Neural crest cell (in vitro differentiated cells): ENCODE results near the gene GRPR. TPM values are rescaled to one million over a fixed set of nuclear protein-coding genes. Genes with fewer than 3 reads are reported as not detected.

Experiments used
- DNase-seq: peaks from one replicate; pipeline ENCODE4 v3.0.0; 2021; ENCODE audit warnings: low read depth, mixed read lengths, low spot score
- H3K27ac Mint-ChIP-seq: one replicate; pipeline ENCODE4 v1.8.0; 2021; ENCODE audit warnings: mild to moderate bottlenecking, mixed read lengths; ENCODE audit not compliant: unreplicated experiment
- H3K27me3 Mint-ChIP-seq: 2 replicates; pipeline ENCODE4 v1.8.0; 2021; ENCODE audit warnings: low read depth, mild to moderate bottlenecking, mixed read lengths
- H3K36me3 Mint-ChIP-seq: 2 replicates; pipeline ENCODE4 v1.8.0; 2021; ENCODE audit warnings: low read depth, mild to moderate bottlenecking, mixed read lengths
- H3K4me1 Mint-ChIP-seq: 2 replicates; pipeline ENCODE4 v1.8.0; 2021; ENCODE audit warnings: mixed read lengths
- H3K4me3 Mint-ChIP-seq: one replicate; pipeline ENCODE4 v1.8.0; 2021; ENCODE audit warnings: mild to moderate bottlenecking, mixed read lengths
- H3K9me3 Mint-ChIP-seq: 2 replicates; pipeline ENCODE4 v1.8.0; 2021; ENCODE audit warnings: mixed read lengths
- total RNA-seq: library from RNA; stranded (reverse); gene quantifications from 2 replicates; pipeline ENCODE4 v1.2.1, GENCODE V29; 2021
- TF ChIP-seq, protein P1 (sequence below): fragments of 200-600 bp; sonication (generic); conservative IDR thresholded peaks from 2 replicates; pipeline ENCODE4 v1.5.0; 2021; ENCODE audit warnings: antibody characterized with exemption, mild to moderate bottlenecking

The GRPR gene
- total RNA-seq, 1 donor from 2014 or later: 0.68 TPM

- Mint-ChIP-seq H3K4me1 (peaks cover 10% of the 10 kb centered on the region), H3K9me3 (no peaks in the 10 kb centered on the region), H3K27ac (peak overlapping the region; percentile 38), H3K4me3 (no peak overlapping the region), H3K36me3 (no peaks in the 10 kb centered on the region), H3K27me3 (peaks cover 15% of the 10 kb centered on the region)
- TF ChIP-seq, protein P1, sequence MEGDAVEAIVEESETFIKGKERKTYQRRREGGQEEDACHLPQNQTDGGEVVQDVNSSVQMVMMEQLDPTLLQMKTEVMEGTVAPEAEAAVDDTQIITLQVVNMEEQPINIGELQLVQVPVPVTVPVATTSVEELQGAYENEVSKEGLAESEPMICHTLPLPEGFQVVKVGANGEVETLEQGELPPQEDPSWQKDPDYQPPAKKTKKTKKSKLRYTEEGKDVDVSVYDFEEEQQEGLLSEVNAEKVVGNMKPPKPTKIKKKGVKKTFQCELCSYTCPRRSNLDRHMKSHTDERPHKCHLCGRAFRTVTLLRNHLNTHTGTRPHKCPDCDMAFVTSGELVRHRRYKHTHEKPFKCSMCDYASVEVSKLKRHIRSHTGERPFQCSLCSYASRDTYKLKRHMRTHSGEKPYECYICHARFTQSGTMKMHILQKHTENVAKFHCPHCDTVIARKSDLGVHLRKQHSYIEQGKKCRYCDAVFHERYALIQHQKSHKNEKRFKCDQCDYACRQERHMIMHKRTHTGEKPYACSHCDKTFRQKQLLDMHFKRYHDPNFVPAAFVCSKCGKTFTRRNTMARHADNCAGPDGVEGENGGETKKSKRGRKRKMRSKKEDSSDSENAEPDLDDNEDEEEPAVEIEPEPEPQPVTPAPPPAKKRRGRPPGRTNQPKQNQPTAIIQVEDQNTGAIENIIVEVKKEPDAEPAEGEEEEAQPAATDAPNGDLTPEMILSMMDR: no peak
- DNase-seq: no peak
Observed at GRCh38 chrX:16187024-16187760, 63.8 kb downstream of the GRPR start.

GRCh38 chrX:16188687-16189086, 65.3 kb downstream of the GRPR start:
- Mint-ChIP-seq H3K36me3 (no peaks in the 10 kb centered on the region), H3K27ac (no peak overlapping the region), H3K9me3 (no peaks in the 10 kb centered on the region), H3K4me1 (peaks cover 10% of the 10 kb centered on the region), H3K27me3 (peaks cover 4% of the 10 kb centered on the region), H3K4me3 (no peak overlapping the region)
- DNase-seq: no peak
- TF ChIP-seq, protein P1: no peak

DNA sequence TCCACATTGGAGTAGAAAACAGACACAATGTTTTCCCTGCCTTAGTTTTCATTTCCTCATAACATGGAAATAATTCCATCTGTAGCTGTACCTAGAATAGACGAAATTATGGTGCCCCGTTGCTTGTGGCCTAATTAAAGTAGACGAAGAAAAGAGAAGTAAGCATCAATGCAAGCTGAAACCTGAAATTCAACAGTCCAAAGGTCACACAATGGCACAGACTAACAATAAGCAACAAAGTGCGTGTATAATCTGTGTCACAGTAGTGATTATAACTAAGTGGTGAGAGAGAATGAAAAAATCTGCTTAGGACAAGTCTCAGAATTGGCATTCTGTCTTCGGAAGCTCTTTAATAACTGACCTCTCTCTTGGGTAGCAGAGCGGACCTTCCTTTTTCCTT, 68.2 kb downstream of the GRPR start:
- Mint-ChIP-seq H3K36me3 (no peaks in the 10 kb centered on the region), H3K27me3 (no peaks in the 10 kb centered on the region), H3K4me1 (no peaks in the 10 kb centered on the region), H3K4me3 (no peak overlapping the region), H3K9me3 (no peaks in the 10 kb centered on the region), H3K27ac (no peak overlapping the region)
- TF ChIP-seq, protein P1: no peak
- DNase-seq: no peak

DNA sequence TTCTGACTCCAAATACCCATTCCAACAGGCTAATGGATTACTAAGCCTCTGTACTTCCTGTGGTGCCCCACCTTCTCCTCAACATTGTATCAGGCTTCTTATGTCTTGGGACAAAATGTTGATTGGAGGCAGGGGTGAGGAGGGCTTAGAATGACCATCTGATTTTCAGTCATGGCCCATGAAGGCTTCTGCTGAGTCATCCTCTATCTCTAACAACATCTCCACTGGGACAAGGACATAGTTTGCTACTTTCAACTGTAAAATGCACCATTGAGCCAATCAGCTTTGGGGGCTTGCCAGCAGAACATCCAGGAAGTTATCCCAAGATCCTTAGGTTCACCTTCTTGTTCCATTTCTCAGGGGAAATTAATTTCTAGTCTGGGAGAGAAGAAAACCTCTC, 73.5 kb downstream of the GRPR start:
- Mint-ChIP-seq H3K9me3 (no peaks in the 10 kb centered on the region), H3K4me3 (no peak overlapping the region), H3K36me3 (no peaks in the 10 kb centered on the region), H3K27me3 (no peaks in the 10 kb centered on the region), H3K4me1 (peaks cover 4% of the 10 kb centered on the region), H3K27ac (no peak overlapping the region)
- TF ChIP-seq, protein P1: no peak
- no peak for DNase-seq

DNA sequence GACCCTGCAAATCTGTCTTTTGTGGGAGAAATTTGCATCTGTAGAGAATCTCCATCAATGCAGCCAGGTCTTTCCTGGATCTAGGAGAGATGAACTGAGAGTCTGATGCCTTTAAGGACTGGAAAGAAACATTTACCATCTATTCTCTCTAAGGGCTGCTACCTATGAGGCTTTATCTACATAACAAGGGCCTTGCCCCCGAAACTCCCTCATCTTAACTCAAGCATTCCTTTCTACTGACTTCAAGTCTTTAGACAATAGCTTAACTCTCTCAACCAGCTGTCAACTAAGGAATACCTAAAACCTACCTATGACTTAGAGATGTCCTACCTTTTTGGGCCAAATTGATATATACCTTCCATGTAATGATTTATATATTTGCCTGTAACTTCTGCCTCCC, 76.0 kb downstream of the GRPR start:
- Mint-ChIP-seq H3K4me3 (no peak overlapping the region), H3K27ac (no peak overlapping the region)

More for the DNA sequence above, 76.0 kb downstream of the GRPR start:
- peaks cover 5% of the 10 kb centered on the region for H3K9me3 Mint-ChIP-seq
- TF ChIP-seq, protein P1: no peak
- H3K4me1 Mint-ChIP-seq: peaks cover 4% of the 10 kb centered on the region
- no peak for DNase-seq
- H3K36me3 Mint-ChIP-seq: no peaks in the 10 kb centered on the region
- peaks cover 3% of the 10 kb centered on the region for H3K27me3 Mint-ChIP-seq
